Uterus (tissue), 4 donors: ENCODE results near the gene HIGD1C. TPM values are rescaled to one million over a fixed set of nuclear protein-coding genes. Genes with fewer than 3 reads are reported as not detected.

Source experiments
- DNase-seq, 2 donors: peaks; one replicate each; pipeline ENCODE4 v3.0.0-alpha.2; 2019 to 2020
- H3K27ac ChIP-seq, 2 donors: fragments of 200-600 bp; sonication (generic); 1 replicate in 1 of 2; 2 replicates in 1 of 2; pipeline ENCODE4 v1.5.1; 2016 to 2018
- H3K27me3 ChIP-seq, 2 donors: fragments of 200-600 bp; sonication (generic); one replicate each; pipeline ENCODE4 v1.5.1; 2018 to 2019; ENCODE audit warnings: control low read depth in 1 of 2
- H3K36me3 ChIP-seq, 2 donors: fragments of 200-600 bp; sonication (generic); one replicate each; pipeline ENCODE4 v1.5.1; 2019; ENCODE audit warnings: control low read depth in 1 of 2
- H3K4me1 ChIP-seq, 2 donors: fragments of 200-600 bp; sonication (generic); one replicate each; pipeline ENCODE4 v1.5.1; 2018 to 2019; ENCODE audit warnings: control low read depth in 1 of 2
- H3K4me3 ChIP-seq, 2 donors: fragments of 200-600 bp; sonication (generic); 1 replicate in 1 of 2; 2 replicates in 1 of 2; pipeline ENCODE4 v1.5.1; 2018 to 2019; ENCODE audit warnings: mild to moderate bottlenecking in 1 of 2
- H3K9me3 ChIP-seq, 2 donors: fragments of 200-600 bp; sonication (generic); one replicate each; pipeline ENCODE4 v1.5.1; 2019; ENCODE audit warnings: control low read depth in 1 of 2
- CTCF ChIP-seq, 4 experiments: fragments of 200-600 bp in 2 of 4; fragments of 450-650 bp in 2 of 4; sonication (generic) in 2 of 4; IDR thresholded peaks; one replicate each; pipeline ENCODE4 v1.5.1; 2016 to 2019; ENCODE audit warnings: antibody characterized with exemption in 4 of 4, mild to moderate bottlenecking in 2 of 4, moderate library complexity in 1 of 4
- POLR2A ChIP-seq, 2 donors: fragments of 450-650 bp; IDR thresholded peaks; one replicate each; pipeline ENCODE4 v1.6.1; 2016; ENCODE audit warnings: antibody characterized with exemption in 2 of 2, mild to moderate bottlenecking in 1 of 2, moderate library complexity in 1 of 2
- intact Hi-C: fragments of 100-400 bp; cut with DNase I; formaldehyde crosslinking; loops from one replicate; pipeline ENCODE4 v1.15.1; 2023; ENCODE audit warnings: low total_unique reads
- small RNA-seq: library from RNA; depleted of rRNA; stranded (forward); fragments of <200 nt; gene quantifications from one replicate; pipeline ENCODE3, GENCODE V24; 2016
- total RNA-seq, 4 donors: library from RNA; depleted of rRNA in 3 of 4; stranded (reverse); fragments of >200 nt in 3 of 4; gene quantifications; one replicate each; pipeline versions ENCODE4 v1.1.0 to v1.2.4, GENCODE V29; 2014 to 2023
- donor health status: DM: yes; HTN: yes; CAD: no.

Gene HIGD1C
- total RNA-seq, 4 donors from 2014 or later = not detected

GRCh38 chr12:51017452-51017851 is 65.1 kb downstream of the HIGD1C start:
- no peak overlapping the region for H3K4me3 ChIP-seq
- TF ChIP-seq POLR2A (IDR thresholded peaks at IDR 0.05) = no peak
- no peak for TF ChIP-seq CTCF (IDR thresholded peaks at IDR 0.05)
- H3K4me1 ChIP-seq = peaks cover 0 to 3% of the 10 kb centered on the region in 2 donors
- no peaks in the 10 kb centered on the region for H3K27me3 ChIP-seq
- H3K9me3 ChIP-seq = no peaks in the 10 kb centered on the region
- intact Hi-C loops = no loop called here
- H3K27ac ChIP-seq = no peak overlapping the region
- DNase-seq = no peak
- H3K36me3 ChIP-seq = no peaks in the 10 kb centered on the region

GRCh38 chr12:51018956-51019355 is 66.6 kb downstream of the HIGD1C start:
- TF ChIP-seq POLR2A (IDR thresholded peaks at IDR 0.05) (no peak), CTCF (IDR thresholded peaks at IDR 0.05) (no peak)
- H3K4me1 ChIP-seq = peaks cover 0 to 3% of the 10 kb centered on the region in 2 donors

GRCh38 chr12:51019927-51020326 is 67.6 kb downstream of the HIGD1C start:
- intact Hi-C loops = no loop called here
- no peak overlapping the region for H3K27ac ChIP-seq
- no peak for DNase-seq

More at GRCh38 chr12:51018956-51019355, 66.6 kb downstream of the HIGD1C start:
- Histone ChIP-seq H3K9me3 (no peaks in the 10 kb centered on the region), H3K4me3 (no peak overlapping the region), H3K27ac (no peak overlapping the region), H3K27me3 (no peaks in the 10 kb centered on the region), H3K36me3 (no peaks in the 10 kb centered on the region)
- intact Hi-C loops = no loop called here
- no peak for DNase-seq

More at GRCh38 chr12:51019927-51020326, 67.6 kb downstream of the HIGD1C start:
- no peaks in the 10 kb centered on the region for H3K9me3 ChIP-seq
- no peaks in the 10 kb centered on the region for H3K4me1 ChIP-seq
- no peak overlapping the region for H3K4me3 ChIP-seq
- no peaks in the 10 kb centered on the region for H3K27me3 ChIP-seq
- TF ChIP-seq POLR2A (IDR thresholded peaks at IDR 0.05) = no peak
- TF ChIP-seq CTCF (IDR thresholded peaks at IDR 0.05) = no peak
- H3K36me3 ChIP-seq = no peaks in the 10 kb centered on the region

Small RNAs within 50 kb of the gene (small RNA-seq; reads per million reads assigned to genes)
- gene AC008121.1 (not detected), gene RF00019 (not detected), gene RNU6-87P (not detected)

Other genes starting within 250 kb of the HIGD1C start
- gene ATF1, start 188.4 kb upstream of the HIGD1C start, total RNA-seq = 10 to 100 TPM in 3 of 4 donors, 1 to 10 TPM in 1; 3.8 to 54.2 (median 40.0) TPM
- not detected for gene TMPRSS12, start 109.6 kb upstream of the HIGD1C start, total RNA-seq
- gene SLC11A2, start 73.8 kb downstream of the HIGD1C start, total RNA-seq = 10 to 100 TPM; 22.9 to 71.0 (median 61.4) TPM
- gene LETMD1, start 95.8 kb downstream of the HIGD1C start, total RNA-seq = 10 to 100 TPM; 45.9 to 81.5 (median 61.5) TPM
- gene CSRNP2, start 131.1 kb downstream of the HIGD1C start, total RNA-seq = 10 to 100 TPM; 21.5 to 39.7 (median 28.9) TPM
- gene TFCP2, start 220.6 kb downstream of the HIGD1C start, total RNA-seq = 10 to 100 TPM in 3 of 4 donors, 1 to 10 TPM in 1; 6.1 to 30.7 (median 19.8) TPM